Inflammatory macrophage (primary cell): ENCODE data around the gene ARHGAP45.

Experiments used
- DNase-seq, 2 donors: peaks; one replicate each; pipeline ENCODE4 v3.0.0-alpha.2; 2020 to 2022

ARHGAP45 gene

GRCh38 chr19:1088416-1089010 is 21.5 kb downstream of the ARHGAP45 start:
- DNase-seq = peak; percentile 63 to 76

GRCh38 chr19:1089126-1089771 is 22.3 kb downstream of the ARHGAP45 start:
- no peak for DNase-seq

- no peak for DNase-seq
Observed at GRCh38 chr19:1089891-1090290, 22.9 kb downstream of the ARHGAP45 start.

GRCh38 chr19:1090731-1091543 is 24.0 kb downstream of the ARHGAP45 start:
- no peak for DNase-seq

GRCh38 chr19:1091544-1092175 is 24.7 kb downstream of the ARHGAP45 start:
- DNase-seq = no peak

GRCh38 chr19:1093330-1093729 is 26.4 kb downstream of the ARHGAP45 start:
- DNase-seq = no peak

GRCh38 chr19:1093811-1094553 is 27.0 kb downstream of the ARHGAP45 start:
- no peak for DNase-seq

GRCh38 chr19:1094655-1094977 is 27.6 kb downstream of the ARHGAP45 start:
- no peak for DNase-seq

- DNase-seq = peak; percentile 99
Observed at GRCh38 chr19:1094978-1095701, 28.2 kb downstream of the ARHGAP45 start, which contains the start of gene POLR2E. Gene POLR2E, minus strand, starts transcription at chr19:1095375. Its CDS starts 60 bp downstream, at chr19:1095315.

GRCh38 chr19:1097810-1098176 is 30.8 kb downstream of the ARHGAP45 start:
- DNase-seq = no peak

- peak in 1 of 2 donors; percentile 27 for DNase-seq
Observed at GRCh38 chr19:1098177-1099051, 31.4 kb downstream of the ARHGAP45 start.

- DNase-seq = peak; percentile 71 to 74
Observed at GRCh38 chr19:1101337-1101698, 34.4 kb downstream of the ARHGAP45 start.

GRCh38 chr19:1102407-1103131 is 35.6 kb downstream of the ARHGAP45 start:
- peak; percentile 70 to 71 for DNase-seq

- DNase-seq = no peak
Observed at GRCh38 chr19:1103132-1103707, 36.3 kb downstream of the ARHGAP45 start.

GRCh38 chr19:1103708-1104310 is 36.8 kb downstream of the ARHGAP45 start, which contains the start of gene GPX4:
Gene GPX4, plus strand, starts transcription at chr19:1103994. Its CDS starts 50 bp downstream, at chr19:1104044.
- peak; percentile 99 to 100 for DNase-seq

- DNase-seq = peak; percentile 82 to 93
Observed at GRCh38 chr19:1104311-1105007, 37.5 kb downstream of the ARHGAP45 start.

- DNase-seq = no peak
Observed at GRCh38 chr19:1105008-1105872, 38.3 kb downstream of the ARHGAP45 start.
